Fibroblast of lung (primary cell): ENCODE results near the gene FSTL3. TPM values are rescaled to one million over a fixed set of nuclear protein-coding genes. Genes with fewer than 3 reads are reported as not detected.
"Not testable (repeated sequence)": the region's sequence is repeated elsewhere in the genome, so short reads cannot be mapped to it uniquely, and the experiment has no call there.

Experiments
- DNase-seq, 2 donors: peaks; one replicate each; pipeline versions ENCODE4 v3.0.0 to v3.0.0-alpha.2; 2010; ENCODE audit warnings: low read depth in 2 of 2
- H2AFZ ChIP-seq: 2 replicates; pipeline ENCODE4 v1.5.1; 2012; ENCODE audit warnings: low read length, control low read depth, inconsistent platforms
- H3K27ac ChIP-seq: 2 replicates; pipeline ENCODE4 v1.5.1; 2011; ENCODE audit warnings: low read length, control low read depth; ENCODE audit not compliant: insufficient read depth
- H3K27me3 ChIP-seq: 2 replicates; pipeline ENCODE4 v1.5.1; 2011; ENCODE audit warnings: mild to moderate bottlenecking, low read length; ENCODE audit not compliant: control insufficient read depth, insufficient read depth
- H3K36me3 ChIP-seq: 2 replicates; pipeline ENCODE4 v1.5.1; 2011; ENCODE audit warnings: low read length; ENCODE audit not compliant: control insufficient read depth, insufficient read depth
- H3K4me1 ChIP-seq: 2 replicates; pipeline ENCODE4 v1.5.1; 2011; ENCODE audit warnings: low read length; ENCODE audit not compliant: control insufficient read depth, insufficient read depth; ENCODE audit errors: extremely low read depth
- H3K4me2 ChIP-seq: 2 replicates; pipeline ENCODE4 v1.5.1; 2011; ENCODE audit warnings: low read length, control low read depth; ENCODE audit not compliant: insufficient read depth; ENCODE audit errors: extremely low read depth
- H3K4me3 ChIP-seq, 4 experiments: fragments of 200-600 bp in 1 of 4; sonication (generic) in 1 of 4; replicated peaks in 1 of 4; 2 replicates each; pipeline ENCODE4 v1.5.1; 2011 to 2016; ENCODE audit warnings: low read length in 4 of 4, low read depth in 3 of 4, mild to moderate bottlenecking in 3 of 4, control low read depth in 2 of 4, inconsistent platforms in 1 of 4, mixed read lengths in 1 of 4; ENCODE audit not compliant: insufficient read depth in 1 of 4; ENCODE audit errors: control extremely low read depth in 1 of 4
- H3K79me2 ChIP-seq: 2 replicates; pipeline ENCODE4 v1.5.1; 2012; ENCODE audit warnings: mild to moderate bottlenecking, low read length, inconsistent platforms; ENCODE audit not compliant: control insufficient read depth, insufficient read depth
- H3K9ac ChIP-seq: 2 replicates; pipeline ENCODE4 v1.5.1; 2011; ENCODE audit warnings: mild to moderate bottlenecking, low read length, control low read depth; ENCODE audit not compliant: insufficient read depth
- H3K9me3 ChIP-seq: 2 replicates; pipeline ENCODE4 v1.5.1; 2012; ENCODE audit warnings: low read depth, low read length; ENCODE audit not compliant: control insufficient read depth, insufficient read depth
- H4K20me1 ChIP-seq: 2 replicates; pipeline ENCODE4 v1.5.1; 2011; ENCODE audit warnings: low read length; ENCODE audit not compliant: control insufficient read depth, insufficient read depth; ENCODE audit errors: extremely low read depth
- CTCF ChIP-seq, 2 donors: IDR thresholded peaks in 1 of 2; conservative IDR thresholded peaks in 1 of 2; 1 replicate in 1 of 2; 2 replicates in 1 of 2; pipeline ENCODE4 v1.5.1; 2011 to 2012; ENCODE audit warnings: low read length in 2 of 2, control low read depth in 1 of 2, inconsistent platforms in 1 of 2, low read depth in 1 of 2, mild to moderate bottlenecking in 1 of 2
- EZH2 ChIP-seq: IDR thresholded peaks from 2 replicates; pipeline ENCODE4 v1.5.1; 2012; ENCODE audit warnings: low read length, control low read depth, mild to moderate bottlenecking; ENCODE audit errors: missing control alignments
- polyA plus RNA-seq, 2 donors: library from polyadenylated mRNA; depleted of rRNA in 1 of 2; stranded (reverse) in 1 of 2; unstranded in 1 of 2; fragments of >200 nt; gene quantifications; 2 replicates each; pipeline ENCODE4 v1.2.1, GENCODE V29; 2011 to 2012; ENCODE audit warnings: missing spikeins in 1 of 2
- total RNA-seq: library from RNA; depleted of rRNA; stranded (reverse); fragments of >200 nt; gene quantifications from 2 replicates; pipeline ENCODE4 v1.2.1, GENCODE V29; 2014

The FSTL3 gene
- total and polyA plus RNA-seq, 2 donors (not counting 1 experiment from before 2014, with no cell fraction given), result 18.6 to 26.8 TPM

- Histone ChIP-seq H3K9me3 (no peaks in the 10 kb centered on the region), H3K36me3 (no peaks in the 10 kb centered on the region), H3K27me3 (no peaks in the 10 kb centered on the region), H3K4me2 (no peak overlapping the region), H3K79me2 (no peaks in the 10 kb centered on the region), H4K20me1 (no peaks in the 10 kb centered on the region), H3K4me3 (no peak overlapping the region), H3K4me1 (peaks cover 2% of the 10 kb centered on the region), H3K9ac (peak overlapping the region; percentile 55), H3K27ac (no peak overlapping the region), H2AFZ (peak overlapping the region; percentile 20)
- DNase-seq, result no peak
- TF ChIP-seq EZH2 (no peak), CTCF (conservative IDR thresholded peaks at IDR 0.05 in 1 of 2, IDR thresholded peaks at IDR 0.05 in 1 of 2; ENCODE audit: low read depth in 1 of 2, low read length in 2 of 2) (no peak)
These were observed 51.1 kb downstream of the FSTL3 start for GRCh38 chr19:726993-727956.

- H2AFZ ChIP-seq, result peak overlapping the region; percentile 20
- H3K9ac ChIP-seq, result peak overlapping the region; percentile 55
These were observed 51.8 kb downstream of the FSTL3 start for GRCh38 chr19:728011-728410.

GRCh38 chr19:729564-729963 lies 53.4 kb downstream of the FSTL3 start:
- not testable (repeated sequence) for H3K4me3 ChIP-seq, H2AFZ ChIP-seq, H3K27ac ChIP-seq, H3K36me3 ChIP-seq, H3K4me1 ChIP-seq, H3K4me2 ChIP-seq, DNase-seq, H4K20me1 ChIP-seq, H3K79me2 ChIP-seq, H3K9me3 ChIP-seq, H3K27me3 ChIP-seq, H3K9ac ChIP-seq

More at GRCh38 chr19:728011-728410, 51.8 kb downstream of the FSTL3 start:
- Histone ChIP-seq H3K79me2 (no peaks in the 10 kb centered on the region), H3K9me3 (no peaks in the 10 kb centered on the region), H3K27ac (no peak overlapping the region), H3K4me1 (peaks cover 2% of the 10 kb centered on the region), H3K4me2 (no peak overlapping the region), H4K20me1 (no peaks in the 10 kb centered on the region), H3K4me3 (no peak overlapping the region), H3K36me3 (no peaks in the 10 kb centered on the region), H3K27me3 (no peaks in the 10 kb centered on the region)
- peak in 1 of 2 donors; percentile 46 for DNase-seq
- TF ChIP-seq CTCF (conservative IDR thresholded peaks at IDR 0.05 in 1 of 2, IDR thresholded peaks at IDR 0.05 in 1 of 2; ENCODE audit: low read depth in 1 of 2, low read length in 2 of 2), result no peak
- TF ChIP-seq EZH2, result no peak
